IMR-90 (cell line): ENCODE measurements around the gene TRIM26. TPM values are rescaled to one million over a fixed set of nuclear protein-coding genes. Genes with fewer than 3 reads are reported as not detected.
"Not testable (repeated sequence)": the region's sequence is repeated elsewhere in the genome, so short reads cannot be mapped to it uniquely, and the experiment has no call there.

Experiments used
- ATAC-seq: fragments of 200-7000 bp; cut with Tn5 transposase; 2 replicates; pipeline ENCODE4 v1.9.1; 2020; ENCODE audit warnings: low read depth, mild to moderate bottlenecking, moderate library complexity
- BruUV-seq: library from RNA; stranded (reverse); fragments of 400-500 nt; replicated peaks from 2 replicates; lab custom pipeline; 2021; lab: Mats Ljungman, UMichigan
- CTCF ChIA-PET: fragments of 300-600 bp; formaldehyde crosslinking; extraction: SDS; loops from one replicate; lab custom pipeline; 2021; ENCODE audit warnings: antibody characterized with exemption; lab: Yijun Ruan, JAX
- POLR2A ChIA-PET: fragments of 300-600 bp; sonication (Branson Sonifier 250); formaldehyde crosslinking; loops from one replicate; lab custom pipeline; 2022; ENCODE audit warnings: antibody characterized with exemption; ENCODE audit not compliant: unreplicated experiment; lab: Charles Lee
- DNase-seq: peaks from one replicate; pipeline ENCODE4 v3.0.0; 2013
- H2AFZ ChIP-seq: replicated peaks from 2 replicates; pipeline ENCODE3; 2013; ENCODE audit warnings: low read length, mild to moderate bottlenecking; ENCODE audit not compliant: poor library complexity
- H2AK5ac ChIP-seq: 2 replicates; pipeline ENCODE4 v1.6.1; 2013; ENCODE audit warnings: low read depth, low read length, inconsistent platforms
- H2AK9ac ChIP-seq: replicated peaks from 2 replicates; pipeline ENCODE3; 2013; ENCODE audit warnings: mild to moderate bottlenecking, low read depth, low read length, moderate library complexity; ENCODE audit not compliant: poor library complexity
- H2BK120ac ChIP-seq: 2 replicates; pipeline ENCODE4 v1.6.1; 2013; ENCODE audit warnings: low read depth, low read length, inconsistent platforms
- H2BK15ac ChIP-seq: 3 replicates; pipeline ENCODE4 v1.6.1; 2013; ENCODE audit warnings: low read depth, low read length, inconsistent platforms
- H2BK20ac ChIP-seq: 2 replicates; pipeline ENCODE4 v1.6.1; 2013; ENCODE audit warnings: low read depth, mild to moderate bottlenecking, inconsistent platforms, low read length, moderate library complexity
- H2BK5ac ChIP-seq: 2 replicates; pipeline ENCODE4 v1.6.1; 2013; ENCODE audit warnings: mild to moderate bottlenecking, low read depth, low read length, inconsistent platforms; ENCODE audit not compliant: poor library complexity, severe bottlenecking
- H3K14ac ChIP-seq: replicated peaks from 2 replicates; pipeline ENCODE4 v1.6.1; 2013; ENCODE audit warnings: low read depth, low read length, inconsistent platforms
- H3K18ac ChIP-seq: 2 replicates; pipeline ENCODE4 v1.6.1; 2013; ENCODE audit warnings: low read depth, low read length, control low read depth
- H3K23ac ChIP-seq: 2 replicates; pipeline ENCODE4 v1.6.1; 2013; ENCODE audit warnings: low read depth, low read length, inconsistent platforms
- H3K27ac ChIP-seq: 2 replicates; pipeline ENCODE4 v1.5.1; 2013; ENCODE audit warnings: mild to moderate bottlenecking, control low read depth, low read length; ENCODE audit not compliant: insufficient read depth
- H3K27me3 ChIP-seq: 2 replicates; pipeline ENCODE4 v1.6.1; 2013; ENCODE audit warnings: low read length; ENCODE audit not compliant: control insufficient read depth, insufficient read depth
- H3K36me3 ChIP-seq: 2 replicates; pipeline ENCODE4 v1.6.1; 2013; ENCODE audit warnings: low read length, mixed read lengths; ENCODE audit not compliant: control insufficient read depth, insufficient read depth
- H3K4ac ChIP-seq: 2 replicates; pipeline ENCODE4 v1.6.1; 2013; ENCODE audit warnings: low read depth, low read length, inconsistent platforms
- H3K4me1 ChIP-seq: 2 replicates; pipeline ENCODE4 v1.6.1; 2013; ENCODE audit warnings: low read length, mixed read lengths; ENCODE audit not compliant: control insufficient read depth, insufficient read depth
- H3K4me2 ChIP-seq: 2 replicates; pipeline ENCODE4 v1.6.1; 2013; ENCODE audit warnings: low read depth, mild to moderate bottlenecking, control low read depth, low read length, moderate library complexity
- H3K4me3 ChIP-seq: 2 replicates; pipeline ENCODE4 v1.5.1; 2013; ENCODE audit warnings: low read depth, mild to moderate bottlenecking, control low read depth, low read length, moderate library complexity; ENCODE audit not compliant: insufficient read depth
- H3K56ac ChIP-seq: 2 replicates; pipeline ENCODE4 v1.6.1; 2013; ENCODE audit warnings: low read length, inconsistent platforms; ENCODE audit not compliant: insufficient read depth; ENCODE audit errors: extremely low read depth
- H3K79me1 ChIP-seq, 2 experiments: 2 replicates each; pipeline ENCODE4 v1.6.1; 2013; ENCODE audit warnings: low read length in 2 of 2, inconsistent platforms in 1 of 2, low read depth in 1 of 2
- H3K9ac ChIP-seq: 2 replicates; pipeline ENCODE4 v1.6.1; 2013; ENCODE audit warnings: low read depth, low read length, control low read depth
- H3K9me1 ChIP-seq: 2 replicates; pipeline ENCODE4 v1.6.1; 2013; ENCODE audit warnings: low read length, inconsistent platforms; ENCODE audit not compliant: insufficient read depth
- H3K9me3 ChIP-seq: 2 replicates; pipeline ENCODE4 v1.6.1; 2013; ENCODE audit warnings: low read length; ENCODE audit not compliant: control insufficient read depth, insufficient read depth
- H4K20me1 ChIP-seq: 2 replicates; pipeline ENCODE4 v1.6.1; 2013; ENCODE audit warnings: low read length, inconsistent platforms; ENCODE audit not compliant: insufficient read depth
- H4K5ac ChIP-seq: 2 replicates; pipeline ENCODE4 v1.6.1; 2013; ENCODE audit warnings: mild to moderate bottlenecking, low read depth, low read length, control low read depth
- H4K8ac ChIP-seq, 2 experiments: 2 replicates each; pipeline ENCODE4 v1.6.1; 2013; ENCODE audit warnings: low read depth in 2 of 2, low read length in 2 of 2, control low read depth in 1 of 2, inconsistent platforms in 1 of 2
- H4K91ac ChIP-seq: 2 replicates; pipeline ENCODE4 v1.6.1; 2013; ENCODE audit warnings: low read depth, low read length, inconsistent platforms; ENCODE audit not compliant: insufficient read depth
- WGBS, 2 experiments: methylation state at CpG; one replicate each; pipeline versions ENCODE4 v1.1.5 to v1.1.7; 2013; ENCODE audit warnings: missing lambda C conversion rate in 2 of 2; ENCODE audit not compliant: insufficient read length in 1 of 2; ENCODE audit errors: extremely low coverage in 2 of 2; 5-methylcytosine and 5-hydroxymethylcytosine counted together
- dilution Hi-C: fragments of 300-500 bp; cut with HindIII; formaldehyde crosslinking; loops from one replicate; pipeline ENCODE4 v1.14.3; 2018; ENCODE audit warnings: low sequenced_read_pairs; ENCODE audit not compliant: unreplicated experiment
- in situ Hi-C: fragments of 300-500 bp; cut with MboI; formaldehyde crosslinking; loops from 3 replicates; pipeline ENCODE4 v1.14.3; 2019; ENCODE audit warnings: low sequenced_read_pairs, inconsistent platforms, mixed read lengths
- intact Hi-C: fragments of 100-400 bp; cut with micrococcal nuclease; formaldehyde crosslinking; loops from 2 replicates; pipeline ENCODE4 v1.10.0; 2022
- polyA plus RNA-seq, 3 experiments: library from polyadenylated mRNA; depleted of rRNA; stranded (reverse); fragments of >200 nt; gene quantifications; 2 replicates each; pipeline ENCODE4 v1.2.3, GENCODE V29; 2012; ENCODE audit warnings: low replicate concordance in 1 of 3
- total RNA-seq: library from RNA; depleted of rRNA; stranded (reverse); fragments of >200 nt; gene quantifications from 2 replicates; pipeline ENCODE4 v1.2.3, GENCODE V29; 2012

Gene TRIM26
- total and polyA plus RNA-seq, 2 of the 4 experiments (the other 2 are of a cell fraction), result 22.6 to 23.8 TPM

- CTCF ChIA-PET, result not testable (repeated sequence)
These were observed 73.0 kb downstream of the TRIM26 start for GRCh38 chr6:30140240-30140639.

More at GRCh38 chr6:30140240-30140639, 73.0 kb downstream of the TRIM26 start:
- no CpG with 5 or more reads among the region's 8 CpGs for WGBS, 2 experiments
- DNase-seq, in situ Hi-C loops, H4K5ac ChIP-seq, H3K79me1 ChIP-seq, H2AK5ac ChIP-seq, H2BK5ac ChIP-seq, H3K18ac ChIP-seq, H2BK120ac ChIP-seq, H3K9ac ChIP-seq, H3K4ac ChIP-seq, H3K9me1 ChIP-seq, intact Hi-C loops, H4K8ac ChIP-seq, H4K20me1 ChIP-seq, ATAC-seq, dilution Hi-C loops, H3K56ac ChIP-seq, BruUV-seq, H3K14ac ChIP-seq, H3K27ac ChIP-seq, H2AFZ ChIP-seq, H3K4me2 ChIP-seq, H4K91ac ChIP-seq, H3K23ac ChIP-seq, POLR2A ChIA-PET, H2BK15ac ChIP-seq, H3K36me3 ChIP-seq, H3K9me3 ChIP-seq, H3K4me1 ChIP-seq, H2AK9ac ChIP-seq, H3K4me3 ChIP-seq, H2BK20ac ChIP-seq: not testable (repeated sequence)
- peaks cover 28% of the 10 kb centered on the region for H3K27me3 ChIP-seq
